ENCODE measurements around the gene RABL6. TPM values are rescaled to one million over a fixed set of nuclear protein-coding genes. Genes with fewer than 3 reads are reported as not detected.

RABL6 gene
- total RNA-seq, 1 donor from 2014 or later, result 69.4 TPM

DNA sequence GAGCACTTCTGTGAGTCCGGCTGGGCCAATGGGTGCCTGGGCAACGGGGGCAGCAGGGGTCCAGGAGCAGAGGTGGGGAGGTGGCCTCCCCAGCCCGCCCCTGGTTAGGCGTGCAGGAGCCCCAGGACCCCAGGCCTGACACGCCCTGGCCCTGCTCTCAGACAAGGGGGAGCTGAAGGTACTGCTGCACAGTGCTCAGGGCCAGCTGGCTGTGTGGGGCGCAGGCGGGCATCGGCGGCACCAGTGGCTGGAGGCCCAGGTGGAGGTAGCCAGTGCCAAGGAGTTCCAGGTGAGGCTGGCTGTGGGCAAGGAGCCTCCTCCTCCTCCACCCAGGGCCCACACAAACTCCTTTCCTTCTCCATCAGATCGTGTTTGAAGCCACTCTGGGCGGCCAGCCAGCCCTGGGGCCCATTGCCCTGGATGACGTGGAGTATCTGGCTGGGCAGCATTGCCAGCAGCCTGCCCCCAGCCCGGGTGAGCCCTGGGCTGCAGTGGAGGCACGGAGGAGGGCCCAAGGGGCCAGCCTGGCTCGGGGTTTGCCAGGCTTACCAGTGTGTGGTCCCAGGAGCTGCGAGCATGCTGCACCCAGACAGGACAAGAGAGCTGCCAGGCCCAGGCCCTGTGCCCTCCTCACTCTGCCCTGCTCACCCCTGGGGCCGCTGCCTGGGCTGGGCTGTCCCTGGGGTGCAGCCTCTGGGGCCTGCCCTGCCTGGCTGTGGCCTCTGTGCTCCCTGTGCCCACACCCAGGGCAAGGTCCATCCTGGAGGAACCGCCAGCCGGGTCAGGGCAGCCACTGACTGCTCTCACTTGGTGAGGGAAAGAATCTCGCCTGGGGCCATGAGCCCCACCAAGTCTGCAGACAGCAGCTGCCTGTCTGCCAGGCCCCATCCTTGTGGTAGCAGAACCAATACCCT, 51.4 kb downstream of the RABL6 start:
- Histone ChIP-seq H3K9ac (ENCODE audit: low read length) (no peak overlapping the region), H3K4me3 (ENCODE audit: insufficient read depth, low read depth, low read length) (no peak overlapping the region), H3K9me3 (ENCODE audit: insufficient read depth, low read depth, low read length) (no peaks in the 10 kb centered on the region), H3K36me3 (ENCODE audit: insufficient read depth, low read length) (peaks cover 4% of the 10 kb centered on the region), H3K27me3 (ENCODE audit: insufficient read depth, low read length) (no peaks in the 10 kb centered on the region), H2AFZ (ENCODE audit: low read depth, low read length) (no peak overlapping the region), H4K20me1 (ENCODE audit: insufficient read depth, low read length) (peaks cover 46% of the 10 kb centered on the region), H3K27ac (ENCODE audit: low read depth, low read length) (no peak overlapping the region), H3K4me2 (ENCODE audit: low read length) (no peak overlapping the region), H3K79me2 (ENCODE audit: insufficient read depth, low read length) (peaks cover 8% of the 10 kb centered on the region), H3K4me1 (ENCODE audit: insufficient read depth, low read length) (peaks cover 6% of the 10 kb centered on the region)
- DNase-seq (ENCODE audit: low read depth) (no peak), FAIRE-seq (no peak)
- TF ChIP-seq, protein P1, sequence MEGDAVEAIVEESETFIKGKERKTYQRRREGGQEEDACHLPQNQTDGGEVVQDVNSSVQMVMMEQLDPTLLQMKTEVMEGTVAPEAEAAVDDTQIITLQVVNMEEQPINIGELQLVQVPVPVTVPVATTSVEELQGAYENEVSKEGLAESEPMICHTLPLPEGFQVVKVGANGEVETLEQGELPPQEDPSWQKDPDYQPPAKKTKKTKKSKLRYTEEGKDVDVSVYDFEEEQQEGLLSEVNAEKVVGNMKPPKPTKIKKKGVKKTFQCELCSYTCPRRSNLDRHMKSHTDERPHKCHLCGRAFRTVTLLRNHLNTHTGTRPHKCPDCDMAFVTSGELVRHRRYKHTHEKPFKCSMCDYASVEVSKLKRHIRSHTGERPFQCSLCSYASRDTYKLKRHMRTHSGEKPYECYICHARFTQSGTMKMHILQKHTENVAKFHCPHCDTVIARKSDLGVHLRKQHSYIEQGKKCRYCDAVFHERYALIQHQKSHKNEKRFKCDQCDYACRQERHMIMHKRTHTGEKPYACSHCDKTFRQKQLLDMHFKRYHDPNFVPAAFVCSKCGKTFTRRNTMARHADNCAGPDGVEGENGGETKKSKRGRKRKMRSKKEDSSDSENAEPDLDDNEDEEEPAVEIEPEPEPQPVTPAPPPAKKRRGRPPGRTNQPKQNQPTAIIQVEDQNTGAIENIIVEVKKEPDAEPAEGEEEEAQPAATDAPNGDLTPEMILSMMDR (IDR thresholded peaks at IDR 0.05; ENCODE audit: insufficient read depth, low read depth, low read length), result no peak
- no peak for TF ChIP-seq EZH2 (IDR thresholded peaks at IDR 0.05; ENCODE audit: insufficient read depth, low read length)
- H3K27ac Mint-ChIP-seq (ENCODE audit: unreplicated experiment), result no peak overlapping the region
- peaks cover 2% of the 10 kb centered on the region for H3K4me1 Mint-ChIP-seq (ENCODE audit: low read depth, unreplicated experiment)
- H3K36me3 Mint-ChIP-seq (ENCODE audit: low read depth, unreplicated experiment), result no peaks in the 10 kb centered on the region
- H3K27me3 Mint-ChIP-seq (ENCODE audit: low read depth, unreplicated experiment), result no peaks in the 10 kb centered on the region
- no peaks in the 10 kb centered on the region for H3K9me3 Mint-ChIP-seq (ENCODE audit: unreplicated experiment)
- H3K4me3 Mint-ChIP-seq (ENCODE audit: unreplicated experiment), result no peak overlapping the region

DNA sequence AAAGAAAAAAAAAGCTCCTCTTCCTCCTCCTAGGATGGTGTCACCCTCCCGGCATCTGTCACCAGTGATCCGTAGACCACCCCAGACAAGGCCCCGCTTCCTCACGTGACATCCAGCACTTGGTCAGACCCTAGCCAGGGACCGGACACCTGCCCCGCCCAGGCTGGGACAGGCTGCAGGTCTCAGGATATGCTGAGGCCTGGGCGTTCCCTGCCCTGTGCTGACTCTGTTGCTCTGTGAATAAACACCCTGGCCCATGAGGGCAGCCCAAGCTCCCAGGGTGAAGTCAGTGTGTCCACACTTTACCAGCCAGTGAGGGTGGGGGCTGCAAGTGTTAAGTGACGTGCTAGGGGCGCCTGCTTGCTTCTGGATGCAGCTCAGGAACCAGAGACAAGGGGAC, 52.8 kb downstream of the RABL6 start:
- no peak overlapping the region for H3K4me2 ChIP-seq (ENCODE audit: low read length)
- H3K27ac Mint-ChIP-seq (ENCODE audit: unreplicated experiment), result no peak overlapping the region
- H3K27me3 ChIP-seq (ENCODE audit: insufficient read depth, low read length), result no peaks in the 10 kb centered on the region
- TF ChIP-seq EZH2 (IDR thresholded peaks at IDR 0.05; ENCODE audit: insufficient read depth, low read length), result no peak
- TF ChIP-seq, protein P1 (IDR thresholded peaks at IDR 0.05; ENCODE audit: insufficient read depth, low read depth, low read length), result no peak
- H3K27me3 Mint-ChIP-seq (ENCODE audit: low read depth, unreplicated experiment), result no peaks in the 10 kb centered on the region
- H3K4me3 Mint-ChIP-seq (ENCODE audit: unreplicated experiment), result no peak overlapping the region
- H3K79me2 ChIP-seq (ENCODE audit: insufficient read depth, low read length), result peaks cover 21% of the 10 kb centered on the region
- DNase-seq (ENCODE audit: low read depth) (no peak), FAIRE-seq (no peak)
- peaks cover 4% of the 10 kb centered on the region for H3K36me3 ChIP-seq (ENCODE audit: insufficient read depth, low read length)
- no peak overlapping the region for H3K4me3 ChIP-seq (ENCODE audit: insufficient read depth, low read depth, low read length)
- no peaks in the 10 kb centered on the region for H3K9me3 Mint-ChIP-seq (ENCODE audit: unreplicated experiment)
- H3K27ac ChIP-seq (ENCODE audit: low read depth, low read length), result no peak overlapping the region
- H3K9ac ChIP-seq (ENCODE audit: low read length), result no peak overlapping the region
- H3K4me1 ChIP-seq (ENCODE audit: insufficient read depth, low read length), result peaks cover 13% of the 10 kb centered on the region
- H3K4me1 Mint-ChIP-seq (ENCODE audit: low read depth, unreplicated experiment), result peaks cover 6% of the 10 kb centered on the region
- H4K20me1 ChIP-seq (ENCODE audit: insufficient read depth, low read length), result peaks cover 58% of the 10 kb centered on the region
- peaks cover 1% of the 10 kb centered on the region for H3K36me3 Mint-ChIP-seq (ENCODE audit: low read depth, unreplicated experiment)
- H3K9me3 ChIP-seq (ENCODE audit: insufficient read depth, low read depth, low read length), result no peaks in the 10 kb centered on the region
- H2AFZ ChIP-seq (ENCODE audit: low read depth, low read length), result no peak overlapping the region
